NCI-H446 (cell line): Measurements from ENCODE around the gene PACC1.
"Not testable (repeated sequence)": the region's sequence is repeated elsewhere in the genome, so short reads cannot be mapped to it uniquely, and the experiment has no call there.

ENCODE experiments used
- DNase-seq, 2 experiments: peaks; one replicate each; lab custom pipeline; 2025; lab: John Stamatoyannopoulos, UW

PACC1 gene

GRCh38 chr1:212326541-212326940 is 88.1 kb downstream of the PACC1 start:
- no peak for DNase-seq

GRCh38 chr1:212323066-212323465 is 91.6 kb downstream of the PACC1 start:
- DNase-seq = no peak

GRCh38 chr1:212321031-212321430 is 93.7 kb downstream of the PACC1 start:
- DNase-seq = not testable (repeated sequence)

- DNase-seq = no peak
These were observed 96.8 kb downstream of the PACC1 start for GRCh38 chr1:212317916-212318315.

GRCh38 chr1:212315907-212316306 is 98.8 kb downstream of the PACC1 start:
- peak in 1 of 2 experiments; percentile 17 for DNase-seq

GRCh38 chr1:212315184-212315583 is 99.5 kb downstream of the PACC1 start:
- no peak for DNase-seq
